ENCODE data around the gene CBFA2T3.
"Not testable (repeated sequence)": the region's sequence is repeated elsewhere in the genome, so short reads cannot be mapped to it uniquely, and the experiment has no call there.

Gene CBFA2T3

GRCh38 chr16:88919936-88920335, 57.1 kb downstream of the CBFA2T3 start:
- DNase-seq = no peak

GRCh38 chr16:88918896-88919295, 58.1 kb downstream of the CBFA2T3 start:
- not testable (repeated sequence) for DNase-seq

- DNase-seq = no peak
Observed at GRCh38 chr16:88917915-88918627, 58.9 kb downstream of the CBFA2T3 start.

GRCh38 chr16:88917146-88917914, 59.7 kb downstream of the CBFA2T3 start:
- DNase-seq = no peak

GRCh38 chr16:88915639-88916327, 61.2 kb downstream of the CBFA2T3 start:
- DNase-seq = no peak

- no peak for DNase-seq
Observed at GRCh38 chr16:88914750-88915368, 62.1 kb downstream of the CBFA2T3 start.

- DNase-seq = no peak
Observed at GRCh38 chr16:88913870-88914269, 63.1 kb downstream of the CBFA2T3 start.

- no peak for DNase-seq
Observed at GRCh38 chr16:88913001-88913612, 63.9 kb downstream of the CBFA2T3 start.

GRCh38 chr16:88912556-88912955, 64.5 kb downstream of the CBFA2T3 start:
- DNase-seq = no peak

- DNase-seq = no peak
Observed at GRCh38 chr16:88911946-88912310, 65.1 kb downstream of the CBFA2T3 start.

GRCh38 chr16:88911136-88911945, 65.7 kb downstream of the CBFA2T3 start:
- DNase-seq = no peak

- DNase-seq = no peak
Observed at GRCh38 chr16:88910284-88911135, 66.5 kb downstream of the CBFA2T3 start.

GRCh38 chr16:88909431-88910210, 67.4 kb downstream of the CBFA2T3 start:
- no peak for DNase-seq

- no peak for DNase-seq
Observed at GRCh38 chr16:88908307-88908706, 68.7 kb downstream of the CBFA2T3 start.

- no peak for DNase-seq
Observed at GRCh38 chr16:88907768-88908167, 69.2 kb downstream of the CBFA2T3 start.

- no peak for DNase-seq
Observed at GRCh38 chr16:88906535-88907105, 70.4 kb downstream of the CBFA2T3 start.

GRCh38 chr16:88906020-88906419, 71.0 kb downstream of the CBFA2T3 start:
- no peak for DNase-seq

- no peak for DNase-seq
Observed at GRCh38 chr16:88905563-88905962, 71.4 kb downstream of the CBFA2T3 start.

GRCh38 chr16:88904676-88905365, 72.2 kb downstream of the CBFA2T3 start:
- DNase-seq = no peak
